Common myeloid progenitor, CD34-positive (primary cell): ENCODE measurements around the gene ABTB1.

Experiments used
- CTCF ChIA-PET: fragments of 350-600 bp; sonication (Branson Sonifier 250); formaldehyde crosslinking; loops from one replicate; lab custom pipeline; 2021; ENCODE audit warnings: antibody characterized with exemption; lab: Charles Lee
- POLR2A ChIA-PET: fragments of 350-600 bp; sonication (Branson Sonifier 250); formaldehyde crosslinking; loops from one replicate; lab custom pipeline; 2021; ENCODE audit warnings: antibody characterized with exemption; lab: Charles Lee
- DNase-seq, 3 donors: peaks; one replicate each; pipeline versions ENCODE4 v3.0.0 to v3.0.0-alpha.2; 2013
- H3K27ac ChIP-seq, 2 experiments: 1 replicate in 1 of 2; 2 replicates in 1 of 2; pipeline ENCODE4 v1.7.0; 2013; ENCODE audit warnings: inconsistent platforms in 2 of 2, low read length in 2 of 2, mild to moderate bottlenecking in 2 of 2, low read depth in 1 of 2, moderate library complexity in 1 of 2; ENCODE audit not compliant: severe bottlenecking in 2 of 2, insufficient read depth in 1 of 2, poor library complexity in 1 of 2
- H3K27me3 ChIP-seq, 5 experiments: replicated peaks in 2 of 5; 1 replicate in 3 of 5; 2 replicates in 2 of 5; pipeline versions ENCODE4 v1.6.1 to v1.7.0; 2013; ENCODE audit warnings: low read length in 4 of 5, mild to moderate bottlenecking in 2 of 5, moderate library complexity in 2 of 5, inconsistent platforms in 1 of 5; ENCODE audit not compliant: insufficient read depth in 5 of 5, control insufficient read depth in 4 of 5
- H3K36me3 ChIP-seq, 4 experiments: 1 replicate in 2 of 4; 2 replicates in 2 of 4; pipeline versions ENCODE4 v1.6.1 to v1.7.0; 2013; ENCODE audit warnings: low read length in 3 of 4, control low read depth in 1 of 4, mild to moderate bottlenecking in 1 of 4; ENCODE audit not compliant: control insufficient read depth in 4 of 4, insufficient read depth in 4 of 4
- H3K4me1 ChIP-seq, 4 experiments: 1 replicate in 3 of 4; 2 replicates in 1 of 4; pipeline versions ENCODE4 v1.6.1 to v1.7.1; 2013; ENCODE audit warnings: low read length in 3 of 4, mild to moderate bottlenecking in 3 of 4, control low read depth in 1 of 4, inconsistent platforms in 1 of 4, moderate library complexity in 1 of 4; ENCODE audit not compliant: control insufficient read depth in 4 of 4, insufficient read depth in 4 of 4; ENCODE audit errors: control extremely low read depth in 1 of 4
- H3K4me3 ChIP-seq, 7 experiments: 1 replicate in 4 of 7; 2 replicates in 3 of 7; pipeline versions ENCODE4 v1.5.1 to v1.7.0; 2013; ENCODE audit warnings: mild to moderate bottlenecking in 7 of 7, low read length in 6 of 7, moderate library complexity in 6 of 7, inconsistent platforms in 2 of 7, low read depth in 2 of 7, control low read depth in 1 of 7; ENCODE audit not compliant: insufficient read depth in 4 of 7, control insufficient read depth in 1 of 7; ENCODE audit errors: extremely low read depth in 1 of 7
- H3K9me3 ChIP-seq, 5 experiments: 1 replicate in 4 of 5; 2 replicates in 1 of 5; pipeline versions ENCODE4 v1.6.1 to v1.7.1; 2013; ENCODE audit warnings: low read length in 4 of 5, mild to moderate bottlenecking in 2 of 5, inconsistent platforms in 1 of 5, low read depth in 1 of 5, moderate library complexity in 1 of 5; ENCODE audit not compliant: control insufficient read depth in 4 of 5, insufficient read depth in 2 of 5; ENCODE audit errors: control extremely low read depth in 1 of 5
- WGBS: methylation state at CpG from one replicate; pipeline ENCODE4 v1.1.5; 2013; ENCODE audit not compliant: insufficient coverage; 5-methylcytosine and 5-hydroxymethylcytosine counted together

ABTB1 gene

GRCh38 chr3:127690106-127690505 is 17.4 kb downstream of the ABTB1 start:
- Histone ChIP-seq H3K36me3 (peaks cover 2 to 58% (median 34%) of the 10 kb centered on the region in 4 experiments), H3K4me3 (no peak overlapping the region), H3K9me3 (no peaks in the 10 kb centered on the region), H3K27ac (no peak overlapping the region), H3K27me3 (no peaks in the 10 kb centered on the region), H3K4me1 (peaks cover 0 to 2% (median 0%) of the 10 kb centered on the region in 4 experiments)
- POLR2A ChIA-PET = no interaction called here
- WGBS = 100% methylated on average over 3 of the region's 4 CpGs
- DNase-seq = no peak
- CTCF ChIA-PET = interaction anchor here (0.8 to 2.4 kb wide), 4 partner anchors 60 to 276 kb away, joined by 3 to 15 read pairs (median 4); no protein-coding TSS in a partner anchor

- Histone ChIP-seq H3K27ac (no peak overlapping the region), H3K36me3 (peaks cover 2 to 58% (median 35%) of the 10 kb centered on the region in 4 experiments)
- CTCF ChIA-PET = interaction anchor here (1.1 to 2.9 kb wide), 5 partner anchors 12 to 141 kb away, joined by 3 to 15 read pairs (median 5); no protein-coding TSS in a partner anchor
Measured at GRCh38 chr3:127690823-127691452, 18.2 kb downstream of the ABTB1 start.

GRCh38 chr3:127691489-127691888 is 18.7 kb downstream of the ABTB1 start:
- Histone ChIP-seq H3K36me3 (peaks cover 2 to 58% (median 35%) of the 10 kb centered on the region in 4 experiments), H3K4me3 (no peak overlapping the region), H3K4me1 (peaks cover 0 to 3% (median under 1%) of the 10 kb centered on the region in 4 experiments), H3K27ac (no peak overlapping the region), H3K27me3 (no peaks in the 10 kb centered on the region), H3K9me3 (no peaks in the 10 kb centered on the region)
- CTCF ChIA-PET = interaction anchor here (0.8 to 2.9 kb wide), 6 partner anchors 12 to 140 kb away, joined by 3 to 15 read pairs (median 4); no protein-coding TSS in a partner anchor
- POLR2A ChIA-PET = no interaction called here
- 83% methylated on average over 6 of the region's 8 CpGs for WGBS
- no peak for DNase-seq

More at GRCh38 chr3:127690823-127691452, 18.2 kb downstream of the ABTB1 start:
- WGBS = 88% methylated on average over 3 of the region's 4 CpGs
- Histone ChIP-seq H3K4me1 (peaks cover 0 to 2% (median 0%) of the 10 kb centered on the region in 4 experiments), H3K27me3 (no peaks in the 10 kb centered on the region), H3K4me3 (no peak overlapping the region), H3K9me3 (no peaks in the 10 kb centered on the region)
- peak in 2 of 3 donors; percentile 33 to 40 for DNase-seq
- POLR2A ChIA-PET = no interaction called here

- Histone ChIP-seq H3K27ac (no peak overlapping the region), H3K9me3 (no peaks in the 10 kb centered on the region), H3K4me1 (peaks cover 0 to 7% (median 5%) of the 10 kb centered on the region in 4 experiments), H3K36me3 (peaks cover 2 to 58% (median 35%) of the 10 kb centered on the region in 4 experiments), H3K27me3 (no peaks in the 10 kb centered on the region), H3K4me3 (no peak overlapping the region)
- ChIA-PET CTCF (interaction anchor here (0.8 to 2.9 kb wide), 4 partner anchors 21 to 140 kb away, joined by 3 to 15 read pairs (median 8); no protein-coding TSS in a partner anchor), POLR2A (no interaction called here)
- WGBS = 96% methylated on average over 5 of the region's 6 CpGs
- DNase-seq = no peak
Measured at GRCh38 chr3:127691974-127692373, 19.2 kb downstream of the ABTB1 start.

GRCh38 chr3:127692501-127693335 is 20.0 kb downstream of the ABTB1 start:
- no peaks in the 10 kb centered on the region for H3K27me3 ChIP-seq
- ChIA-PET POLR2A (no interaction called here), CTCF (interaction anchor here (2.4 to 4.8 kb wide), 3 partner anchors 41 to 141 kb away, joined by 11 to 43 read pairs (median 15); no protein-coding TSS in a partner anchor)
- no peak overlapping the region for H3K4me3 ChIP-seq
- H3K27ac ChIP-seq = no peak overlapping the region
- DNase-seq = no peak
- peaks cover 0 to 15% (median 11%) of the 10 kb centered on the region in 4 experiments for H3K4me1 ChIP-seq
- peaks cover 2 to 58% (median 35%) of the 10 kb centered on the region in 4 experiments for H3K36me3 ChIP-seq
- H3K9me3 ChIP-seq = no peaks in the 10 kb centered on the region
- 97% methylated on average over 21 of the region's 21 CpGs for WGBS

- no peaks in the 10 kb centered on the region for H3K9me3 ChIP-seq
- no peak for DNase-seq
- H3K27me3 ChIP-seq = no peaks in the 10 kb centered on the region
- H3K4me3 ChIP-seq = no peak overlapping the region
- peaks cover 0 to 16% (median 12%) of the 10 kb centered on the region in 4 experiments for H3K4me1 ChIP-seq
- H3K27ac ChIP-seq = no peak overlapping the region
- ChIA-PET POLR2A (no interaction called here), CTCF (interaction anchor here (1.0 to 4.8 kb wide), 4 partner anchors 30 to 140 kb away, joined by 3 to 43 read pairs (median 7); no protein-coding TSS in a partner anchor)
- H3K36me3 ChIP-seq = peaks cover 2 to 58% (median 35%) of the 10 kb centered on the region in 4 experiments
- WGBS = 98% methylated on average over 5 of the region's 7 CpGs
Measured at GRCh38 chr3:127693336-127693843, 20.6 kb downstream of the ABTB1 start.
